Parathyroid adenoma (tissue), 2 donors: ENCODE measurements around the gene RTP5.

ENCODE experiments used
- H2AFZ ChIP-seq: fragments of 300-600 bp; sonication (generic); one replicate; pipeline ENCODE4 v1.7.0; 2017; ENCODE audit warnings: antibody characterized with exemption, mild to moderate bottlenecking
- H3K27ac ChIP-seq: fragments of 300-600 bp; sonication (generic); one replicate; pipeline ENCODE4 v1.7.0; 2017
- H3K27me3 ChIP-seq: fragments of 300-600 bp; sonication (generic); one replicate; pipeline ENCODE4 v1.7.0; 2017; ENCODE audit warnings: low read length; ENCODE audit not compliant: control insufficient read depth, insufficient read depth
- H3K36me3 ChIP-seq: fragments of 300-600 bp; sonication (generic); one replicate; pipeline ENCODE4 v1.7.0; 2017; ENCODE audit warnings: low read length; ENCODE audit not compliant: control insufficient read depth, insufficient read depth
- H3K4me1 ChIP-seq: fragments of 300-600 bp; sonication (generic); one replicate; pipeline ENCODE4 v1.7.0; 2017; ENCODE audit warnings: control low read depth
- H3K4me2 ChIP-seq: fragments of 300-600 bp; sonication (generic); one replicate; pipeline ENCODE4 v1.7.0; 2017; ENCODE audit warnings: low read length
- H3K4me3 ChIP-seq: fragments of 300-600 bp; sonication (generic); one replicate; pipeline ENCODE4 v1.7.0; 2017; ENCODE audit warnings: low read depth, low read length
- H3K79me2 ChIP-seq: fragments of 300-600 bp; sonication (generic); one replicate; pipeline ENCODE4 v1.7.0; 2017; ENCODE audit warnings: control low read depth
- H3K9ac ChIP-seq: fragments of 300-600 bp; sonication (generic); one replicate; pipeline ENCODE4 v1.7.0; 2017; ENCODE audit warnings: mild to moderate bottlenecking
- H3K9me3 ChIP-seq: fragments of 300-600 bp; sonication (generic); one replicate; pipeline ENCODE4 v1.7.0; 2017; ENCODE audit warnings: low read length; ENCODE audit not compliant: control insufficient read depth
- TF ChIP-seq, protein P1 (sequence below): fragments of 300-600 bp; sonication (generic); IDR thresholded peaks from one replicate; pipeline ENCODE4 v1.7.0; 2017; ENCODE audit warnings: antibody characterized with exemption, mild to moderate bottlenecking
- donor health status: primary hyperparathyroidism.

Gene RTP5

DNA sequence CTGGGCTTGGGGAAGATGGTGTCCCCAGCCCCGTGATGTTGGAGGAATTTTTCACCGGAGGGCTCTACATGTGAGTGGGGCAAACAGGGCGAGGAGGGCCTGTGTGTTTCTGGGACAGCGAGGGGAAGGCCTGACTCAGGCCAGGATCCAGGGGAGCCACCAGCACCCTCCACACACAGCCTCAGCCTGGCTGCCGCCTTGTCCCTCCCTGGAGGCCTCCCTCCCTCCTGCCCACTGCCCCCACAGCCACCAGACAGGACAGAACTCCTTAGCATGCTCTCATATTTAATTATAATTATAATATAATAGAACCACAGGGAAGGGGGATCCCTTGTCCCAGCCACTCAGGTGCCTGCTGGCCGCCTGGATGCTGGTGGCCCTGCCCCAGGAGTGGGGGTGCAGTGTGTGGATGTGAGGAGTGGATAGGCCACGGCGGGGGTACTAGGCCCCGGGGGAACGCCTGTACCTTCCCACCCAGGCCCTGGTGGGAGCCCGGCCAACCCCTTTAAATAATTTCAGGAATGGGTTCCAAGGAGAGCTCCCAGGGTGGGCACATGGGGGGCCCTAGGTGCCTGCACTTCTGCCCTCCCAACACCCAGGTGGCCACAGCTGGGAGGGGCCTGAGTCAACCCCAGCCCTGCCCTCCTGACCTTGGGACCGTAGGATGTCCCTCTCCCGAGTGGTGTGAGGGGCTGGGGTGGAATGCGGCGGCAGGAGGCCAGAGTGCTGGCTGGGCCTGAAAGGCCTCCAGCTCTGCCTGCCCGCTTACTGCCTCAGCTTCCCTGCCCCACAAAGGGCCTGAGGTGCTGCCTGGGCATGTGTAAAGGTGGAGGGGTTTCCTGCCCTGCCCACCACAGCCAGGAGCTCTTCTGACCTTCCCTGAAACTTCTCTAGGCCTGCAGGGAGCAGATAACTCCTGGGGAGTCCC lies 19.6 kb upstream of the RTP5 start:
- H3K36me3 ChIP-seq, result no peaks in the 10 kb centered on the region
- TF ChIP-seq, protein P1, sequence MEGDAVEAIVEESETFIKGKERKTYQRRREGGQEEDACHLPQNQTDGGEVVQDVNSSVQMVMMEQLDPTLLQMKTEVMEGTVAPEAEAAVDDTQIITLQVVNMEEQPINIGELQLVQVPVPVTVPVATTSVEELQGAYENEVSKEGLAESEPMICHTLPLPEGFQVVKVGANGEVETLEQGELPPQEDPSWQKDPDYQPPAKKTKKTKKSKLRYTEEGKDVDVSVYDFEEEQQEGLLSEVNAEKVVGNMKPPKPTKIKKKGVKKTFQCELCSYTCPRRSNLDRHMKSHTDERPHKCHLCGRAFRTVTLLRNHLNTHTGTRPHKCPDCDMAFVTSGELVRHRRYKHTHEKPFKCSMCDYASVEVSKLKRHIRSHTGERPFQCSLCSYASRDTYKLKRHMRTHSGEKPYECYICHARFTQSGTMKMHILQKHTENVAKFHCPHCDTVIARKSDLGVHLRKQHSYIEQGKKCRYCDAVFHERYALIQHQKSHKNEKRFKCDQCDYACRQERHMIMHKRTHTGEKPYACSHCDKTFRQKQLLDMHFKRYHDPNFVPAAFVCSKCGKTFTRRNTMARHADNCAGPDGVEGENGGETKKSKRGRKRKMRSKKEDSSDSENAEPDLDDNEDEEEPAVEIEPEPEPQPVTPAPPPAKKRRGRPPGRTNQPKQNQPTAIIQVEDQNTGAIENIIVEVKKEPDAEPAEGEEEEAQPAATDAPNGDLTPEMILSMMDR, result no peak

DNA sequence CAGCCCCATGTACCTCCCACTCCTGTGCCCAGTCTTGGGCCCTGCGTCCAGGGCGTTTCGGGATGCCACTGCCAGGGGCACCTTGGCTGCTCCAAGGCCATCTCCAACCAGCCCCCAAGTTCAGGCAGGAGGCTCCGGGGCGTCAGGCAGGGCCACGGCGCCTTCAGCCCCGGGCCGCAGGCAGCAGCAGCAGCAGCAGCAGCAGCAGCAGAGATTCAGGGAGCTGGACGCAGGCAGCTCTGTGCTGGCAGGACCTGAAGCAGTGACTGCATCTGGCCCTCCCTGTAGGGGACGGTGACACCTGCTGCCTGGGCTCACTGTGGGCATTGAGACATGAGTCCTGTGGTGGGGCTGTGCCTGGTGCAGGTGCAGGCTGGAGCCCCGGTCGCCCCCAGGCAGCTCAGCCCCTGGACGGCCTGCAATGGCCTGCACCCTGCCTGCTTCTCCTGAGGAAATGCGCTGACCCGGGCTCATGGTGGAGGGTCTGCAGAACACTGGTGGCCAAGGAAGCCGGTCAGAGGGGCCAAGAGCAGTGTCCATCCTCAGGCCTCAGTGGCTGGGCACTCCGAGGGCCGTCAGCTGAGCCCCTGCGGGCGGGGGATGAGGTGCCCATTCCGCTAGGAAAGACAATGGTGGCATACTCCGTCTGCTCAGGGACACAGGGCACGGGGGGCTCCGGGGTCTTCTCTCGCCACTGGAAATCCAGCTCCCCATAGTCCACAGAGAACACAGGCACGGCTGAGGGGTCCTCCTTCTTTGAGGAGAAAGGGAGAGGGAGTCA lies 18.8 kb upstream of the RTP5 start:
- H3K4me3 ChIP-seq, result no peak overlapping the region
- no peaks in the 10 kb centered on the region for H3K79me2 ChIP-seq
- TF ChIP-seq, protein P1, result no peak
- no peaks in the 10 kb centered on the region for H3K27me3 ChIP-seq
- no peak overlapping the region for H3K27ac ChIP-seq
- no peak overlapping the region for H2AFZ ChIP-seq
- no peak overlapping the region for H3K9ac ChIP-seq
- no peaks in the 10 kb centered on the region for H3K9me3 ChIP-seq
- no peaks in the 10 kb centered on the region for H3K4me1 ChIP-seq
- H3K4me2 ChIP-seq, result no peak overlapping the region
- H3K36me3 ChIP-seq, result no peaks in the 10 kb centered on the region

More for the DNA sequence above, 19.6 kb upstream of the RTP5 start:
- Histone ChIP-seq H3K9ac (no peak overlapping the region), H2AFZ (no peak overlapping the region), H3K79me2 (no peaks in the 10 kb centered on the region), H3K4me3 (no peak overlapping the region), H3K27me3 (no peaks in the 10 kb centered on the region), H3K9me3 (no peaks in the 10 kb centered on the region), H3K4me2 (no peak overlapping the region), H3K4me1 (no peaks in the 10 kb centered on the region), H3K27ac (no peak overlapping the region)

DNA sequence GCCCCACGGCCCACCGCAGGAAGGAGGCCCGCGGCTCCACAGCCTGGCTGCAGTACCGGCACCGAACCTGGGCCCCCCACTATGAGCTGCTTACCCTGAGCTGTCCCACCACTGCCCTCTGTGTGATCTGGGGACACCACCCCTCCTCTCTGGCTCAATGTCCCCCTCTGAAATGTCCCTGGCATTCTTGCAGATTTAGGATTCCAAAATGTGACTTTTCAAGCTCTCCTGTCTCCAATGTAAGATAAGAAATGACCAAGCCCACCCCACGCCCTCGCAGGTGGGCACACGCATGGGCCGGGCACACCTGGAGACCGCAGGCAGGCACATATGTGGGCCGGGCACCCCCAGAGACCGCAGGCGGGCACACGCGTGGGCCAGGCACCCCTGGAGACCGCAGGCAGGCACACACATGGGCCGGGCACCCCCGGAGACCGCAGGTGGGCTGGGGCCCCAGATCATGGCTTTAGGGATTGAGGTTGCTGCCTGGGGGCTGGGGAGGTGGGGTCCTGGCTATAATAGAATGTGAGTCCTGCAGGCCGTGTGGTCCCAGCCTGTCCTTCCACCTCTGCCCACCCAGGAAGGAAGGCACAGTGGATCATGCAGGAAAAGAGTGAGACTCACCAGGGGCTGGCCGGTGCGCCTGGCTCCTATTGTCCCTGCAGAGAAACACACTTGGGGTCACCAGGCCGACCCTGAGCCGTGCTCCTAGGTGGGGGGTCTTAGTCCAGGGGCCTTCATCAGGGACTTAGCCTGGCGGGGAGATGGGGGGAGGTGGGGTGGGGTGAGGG lies 18.0 kb upstream of the RTP5 start:
- Histone ChIP-seq H3K27ac (no peak overlapping the region), H3K9ac (no peak overlapping the region), H3K4me2 (no peak overlapping the region), H2AFZ (no peak overlapping the region), H3K27me3 (no peaks in the 10 kb centered on the region), H3K36me3 (no peaks in the 10 kb centered on the region), H3K79me2 (no peaks in the 10 kb centered on the region), H3K9me3 (no peaks in the 10 kb centered on the region), H3K4me3 (no peak overlapping the region), H3K4me1 (no peaks in the 10 kb centered on the region)
- TF ChIP-seq, protein P1, result no peak

DNA sequence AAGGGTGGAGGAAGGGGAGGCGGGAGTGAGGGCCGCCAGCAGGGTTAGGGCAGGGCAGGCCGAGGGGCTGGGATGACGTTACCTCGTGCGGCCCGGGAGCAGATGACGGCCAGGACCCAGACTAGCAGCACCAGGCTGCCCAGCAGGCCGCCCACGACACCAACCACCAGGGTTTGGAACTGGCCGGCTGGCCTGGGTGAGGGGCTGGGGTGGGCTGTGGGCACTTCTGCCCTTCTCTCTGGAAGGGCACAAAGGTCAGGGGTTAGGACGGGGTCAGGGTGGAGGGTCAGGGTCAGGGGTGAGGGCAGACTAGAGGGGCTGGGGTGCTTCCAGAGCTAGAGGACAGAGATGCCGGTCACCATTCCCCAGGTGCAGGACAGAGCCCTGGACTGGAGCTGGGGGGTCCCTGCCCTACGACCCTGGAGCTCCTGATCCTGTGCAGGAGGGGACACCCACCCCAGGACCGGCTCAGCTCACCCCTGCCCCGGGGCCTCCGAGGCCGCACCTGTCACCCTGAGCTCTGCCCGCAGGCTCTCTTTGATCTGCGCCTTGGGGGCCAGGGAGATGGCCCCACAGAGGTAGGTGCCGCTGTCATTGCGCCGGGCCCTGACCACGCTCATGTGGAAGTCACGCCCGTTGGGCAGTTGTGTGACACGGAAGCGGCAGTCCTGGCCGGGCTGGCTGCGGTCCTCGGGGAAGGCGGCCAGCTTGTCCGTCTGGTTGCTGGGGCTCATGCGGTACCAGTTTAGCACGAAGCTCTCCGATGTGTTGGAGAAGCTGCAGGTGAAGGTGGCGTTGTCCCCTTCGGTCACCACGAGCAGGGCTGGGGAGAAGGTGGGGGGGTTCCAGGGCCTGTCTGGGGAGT lies 17.2 kb upstream of the RTP5 start:
- Histone ChIP-seq H3K36me3 (no peaks in the 10 kb centered on the region), H3K9ac (no peak overlapping the region), H3K4me3 (no peak overlapping the region), H3K27me3 (no peaks in the 10 kb centered on the region), H3K27ac (no peak overlapping the region), H2AFZ (no peak overlapping the region), H3K9me3 (no peaks in the 10 kb centered on the region), H3K4me1 (no peaks in the 10 kb centered on the region), H3K79me2 (no peaks in the 10 kb centered on the region), H3K4me2 (no peak overlapping the region)
- TF ChIP-seq, protein P1, result no peak
